K562 (cell line): ENCODE data around the gene SUMF1. TPM values are rescaled to one million over a fixed set of nuclear protein-coding genes. Genes with fewer than 3 reads are reported as not detected.

Experiments used
- ELF4 ChIP-seq: fragments of 450-650 bp; formaldehyde crosslinking; IDR thresholded peaks from 2 replicates; pipeline ENCODE4 v1.4.0; 2022; ENCODE audit warnings: missing genetic modification characterization
- ETV1 ChIP-seq: fragments of 450-650 bp; conservative IDR thresholded peaks from 2 replicates; pipeline ENCODE4 v1.6.1; 2016; ENCODE audit warnings: missing genetic modification characterization, control low read depth, low read depth, missing compliant biosample characterization
- HDAC6 ChIP-seq: IDR thresholded peaks from 2 replicates; pipeline ENCODE4 v1.6.1; 2012; ENCODE audit warnings: low read depth, mild to moderate bottlenecking, control low read depth, inconsistent platforms, low read length, moderate library complexity
- JUN ChIP-seq, 2 experiments: sonication (generic) in 1 of 2; formaldehyde crosslinking in 1 of 2; IDR thresholded peaks; 2 replicates each; pipeline versions ENCODE4 v1.6.1 to v1.8.0; 2012 to 2022; ENCODE audit warnings: borderline replicate concordance in 2 of 2, mild to moderate bottlenecking in 2 of 2, improper control_type of control experiment in 1 of 2, low read depth in 1 of 2, low read length in 1 of 2, missing genetic modification reagents in 1 of 2
- LARP7 ChIP-seq: fragments of 450-650 bp; IDR thresholded peaks from 2 replicates; pipeline ENCODE4 v1.6.1; 2016
- MYC ChIP-seq, 2 experiments: fragments of 250-450 bp in 1 of 2; sonication (Bioruptor Pico) in 1 of 2; IDR thresholded peaks; 2 replicates each; pipeline versions ENCODE4 v1.5.1 to v1.6.1; 2012 to 2021; ENCODE audit warnings: low read depth in 2 of 2, borderline replicate concordance in 1 of 2, improper control_type of control experiment in 1 of 2, low read length in 1 of 2, mild to moderate bottlenecking in 1 of 2, moderate library complexity in 1 of 2
- NFYB ChIP-seq: IDR thresholded peaks from 2 replicates; pipeline ENCODE4 v1.6.1; 2011; ENCODE audit warnings: mild to moderate bottlenecking, moderate library complexity; ENCODE audit not compliant: insufficient read length; ENCODE audit errors: extremely low read depth
- ZBTB7A ChIP-seq: IDR thresholded peaks from 2 replicates; pipeline ENCODE4 v1.6.1; 2011; ENCODE audit warnings: low read depth, mild to moderate bottlenecking, low read length, moderate library complexity, borderline replicate concordance; ENCODE audit not compliant: control insufficient read depth
- ZFP36 ChIP-seq: fragments of 150-350 bp; IDR thresholded peaks from 2 replicates; pipeline ENCODE4 v1.6.1; 2018; ENCODE audit warnings: low read length, low read depth; ENCODE audit not compliant: partially characterized antibody
- ZNF644 ChIP-seq: fragments of 200-800 bp; sonication (Bioruptor generic); IDR thresholded peaks from 2 replicates; pipeline ENCODE4 v1.6.1; 2016; ENCODE audit warnings: low read depth, missing genetic modification characterization, missing compliant biosample characterization
- ZNF79 ChIP-seq: fragments of 250-450 bp; sonication (Bioruptor Pico); IDR thresholded peaks from 2 replicates; pipeline ENCODE4 v1.4.0; 2020; ENCODE audit warnings: low read depth, mild to moderate bottlenecking, moderate library complexity
- polyA plus RNA-seq, 8 experiments: library from polyadenylated mRNA; depleted of rRNA in 4 of 8; stranded (reverse) in 5 of 8; unstranded in 3 of 8; fragments of >200 nt; fragmentation: Nextera tagmentation in 2 of 8; fragmentation: Illumina TruSeq in 1 of 8; extraction: Ambion mirVana in 2 of 8; extraction: Trizol in 1 of 8; gene quantifications; 2 replicates each; pipeline versions ENCODE4 v1.2.1 to v1.2.3, GENCODE V29; 2011 to 2014; ENCODE audit warnings: inconsistent platforms in 1 of 8, missing spikeins in 1 of 8
- total RNA-seq, 7 experiments: library from RNA; depleted of rRNA in 6 of 7; stranded (reverse); fragments of >200 nt in 6 of 7; fragmentation: Illumina TruSeq in 2 of 7; extraction: Trizol in 2 of 7; gene quantifications; 2 replicates each; pipeline versions ENCODE4 v1.2.1 to v1.2.3, GENCODE V29; 2011 to 2021; ENCODE audit warnings: low replicate concordance in 1 of 7
- TF ChIP-seq, protein P1 (sequence below): fragments of 250-450 bp; sonication (Bioruptor Pico); IDR thresholded peaks from 2 replicates; pipeline ENCODE4 v1.5.0; 2020; ENCODE audit warnings: mild to moderate bottlenecking, borderline replicate concordance
- TF ChIP-seq, protein P2 (sequence below): sonication (generic); formaldehyde crosslinking; IDR thresholded peaks from 2 replicates; pipeline ENCODE4 v1.8.1; 2023; ENCODE audit warnings: mild to moderate bottlenecking, missing genetic modification reagents
- TF ChIP-seq, protein P3 (sequence below), 3 experiments: IDR thresholded peaks in 2 of 3; conservative IDR thresholded peaks in 1 of 3; 2 replicates each; pipeline ENCODE4 v1.5.1; 2011 to 2012; ENCODE audit warnings: low read length in 3 of 3, mild to moderate bottlenecking in 3 of 3, control low read depth in 2 of 3, improper control_type of control experiment in 1 of 3, inconsistent platforms in 1 of 3, low read depth in 1 of 3, mixed read lengths in 1 of 3, moderate library complexity in 1 of 3; ENCODE audit not compliant: insufficient read depth in 2 of 3
- TF ChIP-seq, protein P4 (sequence below), 2 experiments: fragments of 450-650 bp; IDR thresholded peaks; 2 replicates each; pipeline ENCODE4 v1.6.1; 2018; ENCODE audit warnings: mild to moderate bottlenecking in 2 of 2, low read depth in 1 of 2; ENCODE audit not compliant: partially characterized antibody in 2 of 2

Gene SUMF1
- total and polyA plus RNA-seq, 9 of the 15 experiments (the other 6 are each of a cell fraction or from before 2014, with no cell fraction given): 1.3 to 7.4 (median 4.2) TPM

DNA sequence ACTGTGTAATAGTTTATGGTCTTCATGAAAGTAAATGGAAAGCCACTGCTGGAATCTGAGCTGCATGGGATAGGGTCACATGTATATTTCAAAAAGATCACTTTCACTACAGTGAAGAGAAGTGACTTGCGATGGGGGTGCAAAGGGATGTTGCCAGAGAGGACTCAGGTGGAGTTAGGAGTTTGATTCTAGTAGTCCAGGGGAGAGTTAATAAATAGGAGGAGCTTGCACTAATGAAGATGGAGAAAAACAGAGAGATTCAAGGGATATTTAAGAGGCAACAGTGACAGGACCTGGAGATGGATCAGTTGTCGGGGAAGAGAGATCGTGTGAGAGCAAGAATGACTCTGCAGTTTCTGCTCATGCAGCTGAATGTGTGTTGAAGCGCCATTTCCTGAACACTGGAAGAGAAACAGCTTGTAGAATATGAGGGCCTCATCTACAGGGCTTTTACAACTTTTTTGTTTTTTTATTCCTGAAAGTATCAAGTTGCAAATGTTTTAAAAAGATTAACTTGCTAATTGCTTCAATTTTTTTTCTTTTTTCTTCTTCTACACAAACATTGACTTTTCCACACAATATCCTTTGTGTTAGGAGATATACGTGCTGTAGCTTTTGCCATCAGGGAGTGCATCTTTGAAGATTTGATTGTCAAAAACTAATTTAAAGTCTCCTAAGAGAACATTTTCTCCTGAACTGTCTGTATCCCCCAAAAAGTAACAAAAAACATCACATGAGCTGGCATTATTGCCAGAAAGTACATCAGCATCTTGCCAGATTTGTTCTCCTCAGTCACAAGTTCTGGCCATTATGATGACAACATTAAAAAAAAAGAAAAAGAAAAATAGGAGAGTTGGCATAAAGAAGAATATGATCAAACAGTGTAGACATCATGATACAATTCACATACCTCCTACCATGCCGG lies 126.4 kb downstream of the SUMF1 start (continued):
- 0 out of 2 replicates have a peak, but pooled peaks have one; percentile 33 for TF ChIP-seq JUN (IDR thresholded peaks at IDR 0.05; ENCODE audit: borderline replicate concordance, low read depth, low read length)
- TF ChIP-seq JUN (CRISPR knock-in tag; IDR thresholded peaks at IDR 0.05; ENCODE audit: borderline replicate concordance): no peak
- TF ChIP-seq ZNF79 (CRISPR knock-in tag): no peak
- TF ChIP-seq, protein P1, sequence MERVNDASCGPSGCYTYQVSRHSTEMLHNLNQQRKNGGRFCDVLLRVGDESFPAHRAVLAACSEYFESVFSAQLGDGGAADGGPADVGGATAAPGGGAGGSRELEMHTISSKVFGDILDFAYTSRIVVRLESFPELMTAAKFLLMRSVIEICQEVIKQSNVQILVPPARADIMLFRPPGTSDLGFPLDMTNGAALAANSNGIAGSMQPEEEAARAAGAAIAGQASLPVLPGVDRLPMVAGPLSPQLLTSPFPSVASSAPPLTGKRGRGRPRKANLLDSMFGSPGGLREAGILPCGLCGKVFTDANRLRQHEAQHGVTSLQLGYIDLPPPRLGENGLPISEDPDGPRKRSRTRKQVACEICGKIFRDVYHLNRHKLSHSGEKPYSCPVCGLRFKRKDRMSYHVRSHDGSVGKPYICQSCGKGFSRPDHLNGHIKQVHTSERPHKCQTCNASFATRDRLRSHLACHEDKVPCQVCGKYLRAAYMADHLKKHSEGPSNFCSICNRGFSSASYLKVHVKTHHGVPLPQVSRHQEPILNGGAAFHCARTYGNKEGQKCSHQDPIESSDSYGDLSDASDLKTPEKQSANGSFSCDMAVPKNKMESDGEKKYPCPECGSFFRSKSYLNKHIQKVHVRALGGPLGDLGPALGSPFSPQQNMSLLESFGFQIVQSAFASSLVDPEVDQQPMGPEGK (CRISPR knock-in tag): no peak
- peak; percentile 81; the same call in 1 of the 2 replicates for TF ChIP-seq LARP7
- peak; percentile 31; the same call in 1 of the 2 replicates for TF ChIP-seq ETV1
- TF ChIP-seq, protein P2, sequence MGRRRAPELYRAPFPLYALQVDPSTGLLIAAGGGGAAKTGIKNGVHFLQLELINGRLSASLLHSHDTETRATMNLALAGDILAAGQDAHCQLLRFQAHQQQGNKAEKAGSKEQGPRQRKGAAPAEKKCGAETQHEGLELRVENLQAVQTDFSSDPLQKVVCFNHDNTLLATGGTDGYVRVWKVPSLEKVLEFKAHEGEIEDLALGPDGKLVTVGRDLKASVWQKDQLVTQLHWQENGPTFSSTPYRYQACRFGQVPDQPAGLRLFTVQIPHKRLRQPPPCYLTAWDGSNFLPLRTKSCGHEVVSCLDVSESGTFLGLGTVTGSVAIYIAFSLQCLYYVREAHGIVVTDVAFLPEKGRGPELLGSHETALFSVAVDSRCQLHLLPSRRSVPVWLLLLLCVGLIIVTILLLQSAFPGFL (CRISPR knock-in tag): no peak
- TF ChIP-seq ZNF644 (tag): no peak
- peak; percentile 64; the same call in 1 of the 2 replicates for TF ChIP-seq MYC (IDR thresholded peaks at IDR 0.05; ENCODE audit: low read depth, low read length)
- no peak for TF ChIP-seq MYC (CRISPR knock-in tag; IDR thresholded peaks at IDR 0.05; ENCODE audit: borderline replicate concordance, low read depth)
- no peak for TF ChIP-seq NFYB
- TF ChIP-seq ELF4: no peak
- TF ChIP-seq HDAC6: no peak
- no peak for TF ChIP-seq ZFP36
- TF ChIP-seq, protein P3, sequence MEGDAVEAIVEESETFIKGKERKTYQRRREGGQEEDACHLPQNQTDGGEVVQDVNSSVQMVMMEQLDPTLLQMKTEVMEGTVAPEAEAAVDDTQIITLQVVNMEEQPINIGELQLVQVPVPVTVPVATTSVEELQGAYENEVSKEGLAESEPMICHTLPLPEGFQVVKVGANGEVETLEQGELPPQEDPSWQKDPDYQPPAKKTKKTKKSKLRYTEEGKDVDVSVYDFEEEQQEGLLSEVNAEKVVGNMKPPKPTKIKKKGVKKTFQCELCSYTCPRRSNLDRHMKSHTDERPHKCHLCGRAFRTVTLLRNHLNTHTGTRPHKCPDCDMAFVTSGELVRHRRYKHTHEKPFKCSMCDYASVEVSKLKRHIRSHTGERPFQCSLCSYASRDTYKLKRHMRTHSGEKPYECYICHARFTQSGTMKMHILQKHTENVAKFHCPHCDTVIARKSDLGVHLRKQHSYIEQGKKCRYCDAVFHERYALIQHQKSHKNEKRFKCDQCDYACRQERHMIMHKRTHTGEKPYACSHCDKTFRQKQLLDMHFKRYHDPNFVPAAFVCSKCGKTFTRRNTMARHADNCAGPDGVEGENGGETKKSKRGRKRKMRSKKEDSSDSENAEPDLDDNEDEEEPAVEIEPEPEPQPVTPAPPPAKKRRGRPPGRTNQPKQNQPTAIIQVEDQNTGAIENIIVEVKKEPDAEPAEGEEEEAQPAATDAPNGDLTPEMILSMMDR (IDR thresholded peaks at IDR 0.05 in 2 of 3, conservative IDR thresholded peaks at IDR 0.05 in 1 of 3; ENCODE audit: insufficient read depth in 2 of 3, low read depth in 1 of 3, low read length in 3 of 3): no peak
- no peak for TF ChIP-seq ZBTB7A
- TF ChIP-seq, protein P4, sequence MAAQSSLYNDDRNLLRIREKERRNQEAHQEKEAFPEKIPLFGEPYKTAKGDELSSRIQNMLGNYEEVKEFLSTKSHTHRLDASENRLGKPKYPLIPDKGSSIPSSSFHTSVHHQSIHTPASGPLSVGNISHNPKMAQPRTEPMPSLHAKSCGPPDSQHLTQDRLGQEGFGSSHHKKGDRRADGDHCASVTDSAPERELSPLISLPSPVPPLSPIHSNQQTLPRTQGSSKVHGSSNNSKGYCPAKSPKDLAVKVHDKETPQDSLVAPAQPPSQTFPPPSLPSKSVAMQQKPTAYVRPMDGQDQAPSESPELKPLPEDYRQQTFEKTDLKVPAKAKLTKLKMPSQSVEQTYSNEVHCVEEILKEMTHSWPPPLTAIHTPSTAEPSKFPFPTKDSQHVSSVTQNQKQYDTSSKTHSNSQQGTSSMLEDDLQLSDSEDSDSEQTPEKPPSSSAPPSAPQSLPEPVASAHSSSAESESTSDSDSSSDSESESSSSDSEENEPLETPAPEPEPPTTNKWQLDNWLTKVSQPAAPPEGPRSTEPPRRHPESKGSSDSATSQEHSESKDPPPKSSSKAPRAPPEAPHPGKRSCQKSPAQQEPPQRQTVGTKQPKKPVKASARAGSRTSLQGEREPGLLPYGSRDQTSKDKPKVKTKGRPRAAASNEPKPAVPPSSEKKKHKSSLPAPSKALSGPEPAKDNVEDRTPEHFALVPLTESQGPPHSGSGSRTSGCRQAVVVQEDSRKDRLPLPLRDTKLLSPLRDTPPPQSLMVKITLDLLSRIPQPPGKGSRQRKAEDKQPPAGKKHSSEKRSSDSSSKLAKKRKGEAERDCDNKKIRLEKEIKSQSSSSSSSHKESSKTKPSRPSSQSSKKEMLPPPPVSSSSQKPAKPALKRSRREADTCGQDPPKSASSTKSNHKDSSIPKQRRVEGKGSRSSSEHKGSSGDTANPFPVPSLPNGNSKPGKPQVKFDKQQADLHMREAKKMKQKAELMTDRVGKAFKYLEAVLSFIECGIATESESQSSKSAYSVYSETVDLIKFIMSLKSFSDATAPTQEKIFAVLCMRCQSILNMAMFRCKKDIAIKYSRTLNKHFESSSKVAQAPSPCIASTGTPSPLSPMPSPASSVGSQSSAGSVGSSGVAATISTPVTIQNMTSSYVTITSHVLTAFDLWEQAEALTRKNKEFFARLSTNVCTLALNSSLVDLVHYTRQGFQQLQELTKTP (IDR thresholded peaks at IDR 0.05; ENCODE audit: low read depth in 1 of 2, partially characterized antibody in 2 of 2): peak in 1 of 2 experiments; percentile 43
